Activated B cell treated with CpG ODN at 0.5 μM for 24 hours (primary cell): ENCODE data around the gene PRKCQ. TPM values are rescaled to one million over a fixed set of nuclear protein-coding genes. Genes with fewer than 3 reads are reported as not detected.
"Not testable (repeated sequence)": the region's sequence is repeated elsewhere in the genome, so short reads cannot be mapped to it uniquely, and the experiment has no call there.

ENCODE experiments used
- ATAC-seq: fragments of 200-7000 bp; cut with Tn5 transposase; one replicate; pipeline ENCODE4 v1.10.0; 2021; ENCODE audit warnings: low read depth, mild to moderate bottlenecking, moderate library complexity
- CTCF ChIA-PET: fragments of 350-600 bp; sonication (Branson Sonifier 250); formaldehyde crosslinking; loops from one replicate; lab custom pipeline; 2021; ENCODE audit warnings: antibody characterized with exemption; lab: Charles Lee
- POLR2A ChIA-PET: fragments of 350-600 bp; sonication (Branson Sonifier 250); formaldehyde crosslinking; loops from one replicate; lab custom pipeline; 2021; ENCODE audit warnings: antibody characterized with exemption; lab: Charles Lee
- DNase-seq: peaks from one replicate; pipeline ENCODE4 v3.0.0; 2022
- H3K27ac Mint-ChIP-seq: one replicate; pipeline ENCODE4 v1.8.0; 2020; ENCODE audit warnings: mixed read lengths
- H3K27me3 Mint-ChIP-seq: one replicate; pipeline ENCODE4 v1.8.0; 2021; ENCODE audit warnings: mixed read lengths
- H3K36me3 Mint-ChIP-seq: one replicate; pipeline ENCODE4 v1.8.0; 2021; ENCODE audit warnings: low read depth, mixed read lengths
- H3K4me1 Mint-ChIP-seq: one replicate; pipeline ENCODE4 v1.8.0; 2021; ENCODE audit warnings: mixed read lengths
- H3K4me3 Mint-ChIP-seq: one replicate; pipeline ENCODE4 v1.8.0; 2020; ENCODE audit warnings: mild to moderate bottlenecking, mixed read lengths
- H3K9me3 Mint-ChIP-seq: one replicate; pipeline ENCODE4 v1.8.0; 2020; ENCODE audit warnings: mixed read lengths
- CTCF ChIP-seq: fragments of 200-600 bp; IDR thresholded peaks from one replicate; pipeline ENCODE4 v1.8.0; 2022; ENCODE audit warnings: antibody characterized with exemption, mild to moderate bottlenecking
- intact Hi-C: fragments of 100-400 bp; cut with micrococcal nuclease; formaldehyde crosslinking; loops from one replicate; pipeline ENCODE4 v1.15.1; 2024
- total RNA-seq: library from RNA; stranded (reverse); gene quantifications from 2 replicates; pipeline ENCODE4 v1.2.3, GENCODE V29; 2022

The PRKCQ gene
- total RNA-seq, 1 donor from 2014 or later: 0.11 TPM

GRCh38 chr10:6583447-6583846 is 3.4 kb upstream of the PRKCQ start:
- ChIA-PET POLR2A (no interaction called here), CTCF (no interaction called here)
- Mint-ChIP-seq H3K27ac (no peak overlapping the region), H3K9me3 (no peaks in the 10 kb centered on the region), H3K4me1 (peaks cover 5% of the 10 kb centered on the region), H3K36me3 (no peaks in the 10 kb centered on the region), H3K27me3 (peaks cover 28% of the 10 kb centered on the region), H3K4me3 (no peak overlapping the region)
- ATAC-seq: no peak
- DNase-seq: no peak
- intact Hi-C loops: no loop called here
- TF ChIP-seq CTCF: no peak

GRCh38 chr10:6582913-6583312 is 2.8 kb upstream of the PRKCQ start:
- H3K4me1 Mint-ChIP-seq, H3K9me3 Mint-ChIP-seq, H3K36me3 Mint-ChIP-seq, ATAC-seq, DNase-seq, POLR2A ChIA-PET, CTCF ChIA-PET, H3K4me3 Mint-ChIP-seq, H3K27ac Mint-ChIP-seq, intact Hi-C loops: not testable (repeated sequence)
- peaks cover 34% of the 10 kb centered on the region for H3K27me3 Mint-ChIP-seq

GRCh38 chr10:6582298-6582697 is 2.2 kb upstream of the PRKCQ start:
- DNase-seq: no peak
- Mint-ChIP-seq H3K4me3 (no peak overlapping the region), H3K36me3 (no peaks in the 10 kb centered on the region), H3K27ac (no peak overlapping the region), H3K4me1 (peaks cover 5% of the 10 kb centered on the region), H3K27me3 (peaks cover 35% of the 10 kb centered on the region), H3K9me3 (no peaks in the 10 kb centered on the region)
- TF ChIP-seq CTCF: no peak
- CTCF ChIA-PET: interaction anchor here (1.3 kb wide), 1 partner anchor 108 kb away, joined by 3 read pairs; no protein-coding TSS in a partner anchor
- POLR2A ChIA-PET: no interaction called here
- intact Hi-C loops: no loop called here
- ATAC-seq: no peak

- H3K4me3 Mint-ChIP-seq: no peak overlapping the region
- no peaks in the 10 kb centered on the region for H3K36me3 Mint-ChIP-seq
- peaks cover 5% of the 10 kb centered on the region for H3K4me1 Mint-ChIP-seq
- no peak for ATAC-seq
- H3K27ac Mint-ChIP-seq: no peak overlapping the region
- H3K27me3 Mint-ChIP-seq: peaks cover 35% of the 10 kb centered on the region
- DNase-seq: no peak
- no peaks in the 10 kb centered on the region for H3K9me3 Mint-ChIP-seq
- intact Hi-C loops: no loop called here
- ChIA-PET CTCF (interaction anchor here (1.3 kb wide), 1 partner anchor 108 kb away, joined by 3 read pairs; no protein-coding TSS in a partner anchor), POLR2A (no interaction called here)
- no peak for TF ChIP-seq CTCF
Measured at GRCh38 chr10:6581778-6582228, 1.7 kb upstream of the PRKCQ start.

GRCh38 chr10:6581223-6581622 is 1.1 kb upstream of the PRKCQ start:
- intact Hi-C loops, DNase-seq, H3K4me1 Mint-ChIP-seq, POLR2A ChIA-PET, H3K27ac Mint-ChIP-seq, H3K9me3 Mint-ChIP-seq, H3K36me3 Mint-ChIP-seq, ATAC-seq: not testable (repeated sequence)
- Mint-ChIP-seq H3K4me3 (peak overlapping the region; percentile 83), H3K27me3 (peaks cover 37% of the 10 kb centered on the region)
- CTCF ChIA-PET: interaction anchor here (1.3 kb wide), 1 partner anchor 107 kb away, joined by 3 read pairs; no protein-coding TSS in a partner anchor

GRCh38 chr10:6580279-6581029 is 378 bp upstream of the PRKCQ start:
- Mint-ChIP-seq H3K36me3 (no peaks in the 10 kb centered on the region), H3K4me3 (peak overlapping the region; percentile 83), H3K9me3 (no peaks in the 10 kb centered on the region), H3K4me1 (peaks cover 5% of the 10 kb centered on the region), H3K27me3 (peaks cover 39% of the 10 kb centered on the region), H3K27ac (no peak overlapping the region)
- DNase-seq (peak; percentile 75), ATAC-seq (peak; percentile 93)
- CTCF ChIA-PET: no interaction called here
- intact Hi-C loops: loop anchor here (1.0 kb wide), 2 partner anchors 98 to 163 kb away; no protein-coding TSS in a partner anchor
- TF ChIP-seq CTCF: no peak
- POLR2A ChIA-PET: no interaction called here
